GM12891 (cell line): Measurements from ENCODE around the gene CST3.
"Not testable (repeated sequence)": the region's sequence is repeated elsewhere in the genome, so short reads cannot be mapped to it uniquely, and the experiment has no call there.

Experiments used
- POLR2A ChIP-seq: IDR thresholded peaks from 2 replicates; pipeline ENCODE4 v1.6.1; 2011; ENCODE audit warnings: low read depth, low read length, control low read depth
- POLR2AphosphoS5 ChIP-seq: IDR thresholded peaks from 2 replicates; pipeline ENCODE4 v1.6.1; 2011; ENCODE audit warnings: low read depth, low read length, control low read depth
- TAF1 ChIP-seq: IDR thresholded peaks from 2 replicates; pipeline ENCODE4 v1.6.1; 2011; ENCODE audit warnings: low read depth, low read length, control low read depth

GRCh38 chr20:23620670-23621386 is 16.9 kb downstream of the CST3 start:
- not testable (repeated sequence) for TF ChIP-seq POLR2A, TAF1, POLR2AphosphoS5
